K562 (cell line): ENCODE results near the gene NOLC1. TPM values are rescaled to one million over a fixed set of nuclear protein-coding genes. Genes with fewer than 3 reads are reported as not detected.
A peak's percentile ranks its signal among the peaks of the same experiment; 100 is the strongest.

Source experiments
- ELF1 ChIP-seq: fragments of 200-800 bp; sonication (Bioruptor generic); IDR thresholded peaks from 2 replicates; pipeline ENCODE4 v1.6.1; 2016; ENCODE audit warnings: missing genetic modification characterization, missing compliant biosample characterization
- HNRNPH1 ChIP-seq: fragments of 200-400 bp; formaldehyde crosslinking; optimal IDR thresholded peaks from 2 replicates; pipeline ENCODE3; 2017; ENCODE audit warnings: low read depth, mild to moderate bottlenecking, low read length, moderate library complexity
- HNRNPL ChIP-seq: fragments of 200-400 bp; formaldehyde crosslinking; IDR thresholded peaks from 2 replicates; pipeline ENCODE4 v1.6.1; 2017; ENCODE audit warnings: low read depth, mild to moderate bottlenecking, low read length
- ZNF316 ChIP-seq: fragments of 450-650 bp; IDR thresholded peaks from 2 replicates; pipeline ENCODE4 v1.6.1; 2016
- ZNF584 ChIP-seq: fragments of 200-800 bp; sonication (Bioruptor generic); IDR thresholded peaks from 2 replicates; pipeline ENCODE4 v1.6.1; 2016; ENCODE audit warnings: low read depth, mild to moderate bottlenecking, missing genetic modification characterization, missing compliant biosample characterization
- polyA plus RNA-seq, 8 experiments: library from polyadenylated mRNA; depleted of rRNA in 4 of 8; stranded (reverse) in 5 of 8; unstranded in 3 of 8; fragments of >200 nt; fragmentation: Nextera tagmentation in 2 of 8; fragmentation: Illumina TruSeq in 1 of 8; extraction: Ambion mirVana in 2 of 8; extraction: Trizol in 1 of 8; gene quantifications; 2 replicates each; pipeline versions ENCODE4 v1.2.1 to v1.2.3, GENCODE V29; 2011 to 2014; ENCODE audit warnings: inconsistent platforms in 1 of 8, missing spikeins in 1 of 8
- total RNA-seq, 7 experiments: library from RNA; depleted of rRNA in 6 of 7; stranded (reverse); fragments of >200 nt in 6 of 7; fragmentation: Illumina TruSeq in 2 of 7; extraction: Trizol in 2 of 7; gene quantifications; 2 replicates each; pipeline versions ENCODE4 v1.2.1 to v1.2.3, GENCODE V29; 2011 to 2021; ENCODE audit warnings: low replicate concordance in 1 of 7
- TF ChIP-seq, protein P1 (sequence below): fragments of 450-650 bp; IDR thresholded peaks from 2 replicates; pipeline ENCODE4 v1.6.1; 2016; ENCODE audit warnings: missing biosample characterization, missing genetic modification characterization
- TF ChIP-seq, protein P2 (sequence below), 2 experiments: fragments of 450-650 bp; IDR thresholded peaks; 2 replicates each; pipeline ENCODE4 v1.6.1; 2016
- TF ChIP-seq, protein P3 (sequence below), 2 experiments: fragments of 450-650 bp in 1 of 2; IDR thresholded peaks; 2 replicates each; pipeline ENCODE4 v1.6.1; 2011 to 2017; ENCODE audit warnings: low read depth in 2 of 2, antibody characterized with exemption in 1 of 2, borderline replicate concordance in 1 of 2, low read length in 1 of 2, mild to moderate bottlenecking in 1 of 2, mixed read lengths in 1 of 2; ENCODE audit not compliant: control insufficient read depth in 1 of 2
- TF ChIP-seq, protein P4 (sequence below): fragments of 250-450 bp; sonication (Bioruptor Pico); IDR thresholded peaks from 2 replicates; pipeline ENCODE4 v1.9.0; 2021; ENCODE audit warnings: mild to moderate bottlenecking
- TF ChIP-seq, protein P5 (sequence below): fragments of 450-650 bp; IDR thresholded peaks from 2 replicates; pipeline ENCODE4 v1.7.0; 2016; ENCODE audit warnings: borderline replicate concordance
- TF ChIP-seq, protein P6 (sequence below): fragments of 150-350 bp; IDR thresholded peaks from 2 replicates; pipeline ENCODE4 v1.6.1; 2014; ENCODE audit warnings: low read depth, mild to moderate bottlenecking, low read length, borderline replicate concordance

Gene NOLC1
- total and polyA plus RNA-seq, 9 of the 15 experiments (the other 6 are each of a cell fraction or from before 2014, with no cell fraction given): 102 to 310 (median 165) TPM

DNA sequence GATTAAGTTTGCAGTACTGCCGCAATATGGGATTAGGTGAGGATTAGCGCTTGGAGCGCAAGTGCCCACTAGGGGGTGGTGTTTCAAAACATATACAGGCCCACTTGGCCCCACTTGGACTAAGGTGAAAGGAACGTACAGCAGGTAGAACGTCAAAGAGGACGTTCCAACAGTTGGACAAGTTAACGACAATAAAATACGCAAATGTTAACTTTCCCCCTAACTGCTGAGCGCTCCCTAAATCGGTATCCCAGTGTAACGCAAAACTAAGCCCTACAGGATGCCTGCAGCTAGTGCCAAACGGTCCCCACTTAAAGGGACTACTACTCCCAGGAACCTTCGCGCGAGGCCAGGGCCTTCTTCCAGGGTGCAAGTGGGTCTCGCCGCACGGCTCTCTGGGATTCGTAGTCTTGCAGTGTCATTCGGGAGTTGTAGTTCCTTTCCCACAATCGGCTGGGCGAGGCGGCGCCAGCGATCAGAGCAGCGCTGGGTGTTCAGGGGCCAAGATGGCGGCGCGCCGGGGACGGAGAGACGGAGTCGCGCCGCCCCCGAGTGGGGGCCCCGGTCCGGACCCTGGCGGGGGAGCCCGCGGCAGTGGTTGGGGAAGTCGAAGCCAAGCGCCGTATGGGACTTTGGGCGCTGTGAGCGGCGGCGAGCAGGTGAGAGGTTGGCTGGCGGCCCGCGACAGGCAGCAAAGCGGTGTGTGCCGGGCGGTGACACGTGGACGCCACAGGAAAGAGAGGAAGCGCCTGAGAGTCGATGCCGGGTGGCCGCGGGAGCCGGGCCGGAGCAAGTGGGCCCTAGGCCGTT is 19.4 kb upstream of the NOLC1 start, which contains the start of gene PPRC1 (continued):
- TF ChIP-seq, protein P1, sequence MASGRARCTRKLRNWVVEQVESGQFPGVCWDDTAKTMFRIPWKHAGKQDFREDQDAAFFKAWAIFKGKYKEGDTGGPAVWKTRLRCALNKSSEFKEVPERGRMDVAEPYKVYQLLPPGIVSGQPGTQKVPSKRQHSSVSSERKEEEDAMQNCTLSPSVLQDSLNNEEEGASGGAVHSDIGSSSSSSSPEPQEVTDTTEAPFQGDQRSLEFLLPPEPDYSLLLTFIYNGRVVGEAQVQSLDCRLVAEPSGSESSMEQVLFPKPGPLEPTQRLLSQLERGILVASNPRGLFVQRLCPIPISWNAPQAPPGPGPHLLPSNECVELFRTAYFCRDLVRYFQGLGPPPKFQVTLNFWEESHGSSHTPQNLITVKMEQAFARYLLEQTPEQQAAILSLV: no peak
- TF ChIP-seq, protein P2, sequence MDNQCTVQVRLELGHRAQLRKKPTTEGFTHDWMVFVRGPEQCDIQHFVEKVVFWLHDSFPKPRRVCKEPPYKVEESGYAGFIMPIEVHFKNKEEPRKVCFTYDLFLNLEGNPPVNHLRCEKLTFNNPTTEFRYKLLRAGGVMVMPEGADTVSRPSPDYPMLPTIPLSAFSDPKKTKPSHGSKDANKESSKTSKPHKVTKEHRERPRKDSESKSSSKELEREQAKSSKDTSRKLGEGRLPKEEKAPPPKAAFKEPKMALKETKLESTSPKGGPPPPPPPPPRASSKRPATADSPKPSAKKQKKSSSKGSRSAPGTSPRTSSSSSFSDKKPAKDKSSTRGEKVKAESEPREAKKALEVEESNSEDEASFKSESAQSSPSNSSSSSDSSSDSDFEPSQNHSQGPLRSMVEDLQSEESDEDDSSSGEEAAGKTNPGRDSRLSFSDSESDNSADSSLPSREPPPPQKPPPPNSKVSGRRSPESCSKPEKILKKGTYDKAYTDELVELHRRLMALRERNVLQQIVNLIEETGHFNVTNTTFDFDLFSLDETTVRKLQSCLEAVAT (IDR thresholded peaks at IDR 0.05): no peak
- TF ChIP-seq ZNF584 (CRISPR knock-in tag) (peak; percentile 86; the same call in 1 of the 2 replicates), ZNF316 (peak; percentile 25; the same call in 1 of the 2 replicates), ELF1 (tag) (peak; percentile 46; the same call in 1 of the 2 replicates), HNRNPH1 (no peak), HNRNPL (no peak; the same call in 1 of the 2 replicates)
- TF ChIP-seq, protein P3, sequence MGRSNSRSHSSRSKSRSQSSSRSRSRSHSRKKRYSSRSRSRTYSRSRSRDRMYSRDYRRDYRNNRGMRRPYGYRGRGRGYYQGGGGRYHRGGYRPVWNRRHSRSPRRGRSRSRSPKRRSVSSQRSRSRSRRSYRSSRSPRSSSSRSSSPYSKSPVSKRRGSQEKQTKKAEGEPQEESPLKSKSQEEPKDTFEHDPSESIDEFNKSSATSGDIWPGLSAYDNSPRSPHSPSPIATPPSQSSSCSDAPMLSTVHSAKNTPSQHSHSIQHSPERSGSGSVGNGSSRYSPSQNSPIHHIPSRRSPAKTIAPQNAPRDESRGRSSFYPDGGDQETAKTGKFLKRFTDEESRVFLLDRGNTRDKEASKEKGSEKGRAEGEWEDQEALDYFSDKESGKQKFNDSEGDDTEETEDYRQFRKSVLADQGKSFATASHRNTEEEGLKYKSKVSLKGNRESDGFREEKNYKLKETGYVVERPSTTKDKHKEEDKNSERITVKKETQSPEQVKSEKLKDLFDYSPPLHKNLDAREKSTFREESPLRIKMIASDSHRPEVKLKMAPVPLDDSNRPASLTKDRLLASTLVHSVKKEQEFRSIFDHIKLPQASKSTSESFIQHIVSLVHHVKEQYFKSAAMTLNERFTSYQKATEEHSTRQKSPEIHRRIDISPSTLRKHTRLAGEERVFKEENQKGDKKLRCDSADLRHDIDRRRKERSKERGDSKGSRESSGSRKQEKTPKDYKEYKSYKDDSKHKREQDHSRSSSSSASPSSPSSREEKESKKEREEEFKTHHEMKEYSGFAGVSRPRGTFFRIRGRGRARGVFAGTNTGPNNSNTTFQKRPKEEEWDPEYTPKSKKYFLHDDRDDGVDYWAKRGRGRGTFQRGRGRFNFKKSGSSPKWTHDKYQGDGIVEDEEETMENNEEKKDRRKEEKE (IDR thresholded peaks at IDR 0.05; ENCODE audit: borderline replicate concordance in 1 of 2, control insufficient read depth in 1 of 2, low read depth in 2 of 2, low read length in 1 of 2): peak in 1 of 2 experiments; percentile 35; a peak in 1 of 4 replicates
- TF ChIP-seq, protein P4, sequence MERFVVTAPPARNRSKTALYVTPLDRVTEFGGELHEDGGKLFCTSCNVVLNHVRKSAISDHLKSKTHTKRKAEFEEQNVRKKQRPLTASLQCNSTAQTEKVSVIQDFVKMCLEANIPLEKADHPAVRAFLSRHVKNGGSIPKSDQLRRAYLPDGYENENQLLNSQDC (CRISPR knock-in tag): no peak
- TF ChIP-seq, protein P5, sequence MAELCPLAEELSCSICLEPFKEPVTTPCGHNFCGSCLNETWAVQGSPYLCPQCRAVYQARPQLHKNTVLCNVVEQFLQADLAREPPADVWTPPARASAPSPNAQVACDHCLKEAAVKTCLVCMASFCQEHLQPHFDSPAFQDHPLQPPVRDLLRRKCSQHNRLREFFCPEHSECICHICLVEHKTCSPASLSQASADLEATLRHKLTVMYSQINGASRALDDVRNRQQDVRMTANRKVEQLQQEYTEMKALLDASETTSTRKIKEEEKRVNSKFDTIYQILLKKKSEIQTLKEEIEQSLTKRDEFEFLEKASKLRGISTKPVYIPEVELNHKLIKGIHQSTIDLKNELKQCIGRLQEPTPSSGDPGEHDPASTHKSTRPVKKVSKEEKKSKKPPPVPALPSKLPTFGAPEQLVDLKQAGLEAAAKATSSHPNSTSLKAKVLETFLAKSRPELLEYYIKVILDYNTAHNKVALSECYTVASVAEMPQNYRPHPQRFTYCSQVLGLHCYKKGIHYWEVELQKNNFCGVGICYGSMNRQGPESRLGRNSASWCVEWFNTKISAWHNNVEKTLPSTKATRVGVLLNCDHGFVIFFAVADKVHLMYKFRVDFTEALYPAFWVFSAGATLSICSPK: no peak
- TF ChIP-seq, protein P6, sequence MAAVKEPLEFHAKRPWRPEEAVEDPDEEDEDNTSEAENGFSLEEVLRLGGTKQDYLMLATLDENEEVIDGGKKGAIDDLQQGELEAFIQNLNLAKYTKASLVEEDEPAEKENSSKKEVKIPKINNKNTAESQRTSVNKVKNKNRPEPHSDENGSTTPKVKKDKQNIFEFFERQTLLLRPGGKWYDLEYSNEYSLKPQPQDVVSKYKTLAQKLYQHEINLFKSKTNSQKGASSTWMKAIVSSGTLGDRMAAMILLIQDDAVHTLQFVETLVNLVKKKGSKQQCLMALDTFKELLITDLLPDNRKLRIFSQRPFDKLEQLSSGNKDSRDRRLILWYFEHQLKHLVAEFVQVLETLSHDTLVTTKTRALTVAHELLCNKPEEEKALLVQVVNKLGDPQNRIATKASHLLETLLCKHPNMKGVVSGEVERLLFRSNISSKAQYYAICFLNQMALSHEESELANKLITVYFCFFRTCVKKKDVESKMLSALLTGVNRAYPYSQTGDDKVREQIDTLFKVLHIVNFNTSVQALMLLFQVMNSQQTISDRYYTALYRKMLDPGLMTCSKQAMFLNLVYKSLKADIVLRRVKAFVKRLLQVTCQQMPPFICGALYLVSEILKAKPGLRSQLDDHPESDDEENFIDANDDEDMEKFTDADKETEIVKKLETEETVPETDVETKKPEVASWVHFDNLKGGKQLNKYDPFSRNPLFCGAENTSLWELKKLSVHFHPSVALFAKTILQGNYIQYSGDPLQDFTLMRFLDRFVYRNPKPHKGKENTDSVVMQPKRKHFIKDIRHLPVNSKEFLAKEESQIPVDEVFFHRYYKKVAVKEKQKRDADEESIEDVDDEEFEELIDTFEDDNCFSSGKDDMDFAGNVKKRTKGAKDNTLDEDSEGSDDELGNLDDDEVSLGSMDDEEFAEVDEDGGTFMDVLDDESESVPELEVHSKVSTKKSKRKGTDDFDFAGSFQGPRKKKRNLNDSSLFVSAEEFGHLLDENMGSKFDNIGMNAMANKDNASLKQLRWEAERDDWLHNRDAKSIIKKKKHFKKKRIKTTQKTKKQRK: no peak
